MCF 10A (cell line): ENCODE data around the gene PIK3C2A. TPM values are rescaled to one million over a fixed set of nuclear protein-coding genes. Genes with fewer than 3 reads are reported as not detected.

ENCODE experiments used
- BruUV-seq: library from RNA; stranded (reverse); fragments of 400-500 nt; replicated peaks from 2 replicates; lab custom pipeline; 2021; lab: Mats Ljungman, UMichigan
- CTCF ChIA-PET: fragments of 300-600 bp; sonication (Branson Sonifier 250); formaldehyde crosslinking; extraction: SDS; loops from one replicate; lab custom pipeline; 2021; ENCODE audit warnings: antibody characterized with exemption, inconsistent platforms; lab: Yijun Ruan, JAX
- POLR2A ChIA-PET: fragments of 300-600, 350-650 bp; sonication (Branson Sonifier 250); formaldehyde crosslinking; extraction: SDS; loops from one replicate; lab custom pipeline; 2020; ENCODE audit warnings: antibody characterized with exemption, inconsistent platforms; lab: Yijun Ruan, JAX
- DNase-seq: peaks from one replicate; pipeline ENCODE4 v3.0.0-alpha.2; 2018; ENCODE audit not compliant: unreplicated experiment
- H3K27ac Mint-ChIP-seq: one replicate; pipeline ENCODE4 v1.8.0; 2022; ENCODE audit warnings: mild to moderate bottlenecking, low read depth, mixed read lengths; ENCODE audit not compliant: unreplicated experiment
- H3K27me3 Mint-ChIP-seq: one replicate; pipeline ENCODE4 v1.8.0; 2022; ENCODE audit warnings: mixed read lengths; ENCODE audit not compliant: insufficient read depth, unreplicated experiment
- H3K36me3 Mint-ChIP-seq: one replicate; pipeline ENCODE4 v1.8.0; 2022; ENCODE audit warnings: mild to moderate bottlenecking, moderate library complexity, mixed read lengths; ENCODE audit not compliant: insufficient read depth, unreplicated experiment
- H3K4me1 Mint-ChIP-seq: one replicate; pipeline ENCODE4 v1.8.0; 2022; ENCODE audit warnings: mixed read lengths; ENCODE audit not compliant: insufficient read depth, unreplicated experiment
- H3K4me3 Mint-ChIP-seq: one replicate; pipeline ENCODE4 v1.8.0; 2022; ENCODE audit warnings: mild to moderate bottlenecking, moderate library complexity, mixed read lengths; ENCODE audit not compliant: unreplicated experiment
- H3K9me3 Mint-ChIP-seq: one replicate; pipeline ENCODE4 v1.8.0; 2022; ENCODE audit warnings: mixed read lengths; ENCODE audit not compliant: unreplicated experiment
- intact Hi-C: fragments of 100-400 bp; cut with micrococcal nuclease; formaldehyde crosslinking; loops from 2 replicates; pipeline ENCODE4 v1.14.1; 2022
- total RNA-seq: library from RNA; stranded (reverse); gene quantifications from 2 replicates; pipeline ENCODE4 v1.2.3, GENCODE V29; 2022
- TF ChIP-seq, protein P1 (sequence below): fragments of 200-600 bp; IDR thresholded peaks from one replicate; pipeline ENCODE4 v1.8.0; 2022; ENCODE audit warnings: antibody characterized with exemption, mild to moderate bottlenecking; ENCODE audit not compliant: unreplicated experiment

The PIK3C2A gene
- total RNA-seq, 1 experiment from 2014 or later = 58.1 TPM

DNA sequence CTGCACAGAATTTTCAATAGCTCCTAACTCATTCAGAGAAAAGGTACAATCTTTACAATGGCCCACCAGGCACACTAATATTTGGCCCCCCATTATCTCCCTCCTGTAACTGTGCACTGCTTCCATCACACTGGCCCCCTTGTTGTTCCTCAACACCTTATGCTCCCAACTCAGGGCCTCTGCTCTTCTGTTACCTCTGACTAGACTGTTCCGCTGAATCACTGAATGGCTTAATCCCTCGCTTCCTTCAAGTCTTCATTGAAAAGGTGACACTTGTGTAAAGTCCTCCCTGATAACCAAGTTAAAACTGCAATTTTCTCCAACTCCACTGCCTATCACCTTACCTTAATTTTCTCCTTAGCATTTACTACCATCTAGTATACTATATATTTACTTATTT lies 21.8 kb downstream of the PIK3C2A start:
- TF ChIP-seq, protein P1, sequence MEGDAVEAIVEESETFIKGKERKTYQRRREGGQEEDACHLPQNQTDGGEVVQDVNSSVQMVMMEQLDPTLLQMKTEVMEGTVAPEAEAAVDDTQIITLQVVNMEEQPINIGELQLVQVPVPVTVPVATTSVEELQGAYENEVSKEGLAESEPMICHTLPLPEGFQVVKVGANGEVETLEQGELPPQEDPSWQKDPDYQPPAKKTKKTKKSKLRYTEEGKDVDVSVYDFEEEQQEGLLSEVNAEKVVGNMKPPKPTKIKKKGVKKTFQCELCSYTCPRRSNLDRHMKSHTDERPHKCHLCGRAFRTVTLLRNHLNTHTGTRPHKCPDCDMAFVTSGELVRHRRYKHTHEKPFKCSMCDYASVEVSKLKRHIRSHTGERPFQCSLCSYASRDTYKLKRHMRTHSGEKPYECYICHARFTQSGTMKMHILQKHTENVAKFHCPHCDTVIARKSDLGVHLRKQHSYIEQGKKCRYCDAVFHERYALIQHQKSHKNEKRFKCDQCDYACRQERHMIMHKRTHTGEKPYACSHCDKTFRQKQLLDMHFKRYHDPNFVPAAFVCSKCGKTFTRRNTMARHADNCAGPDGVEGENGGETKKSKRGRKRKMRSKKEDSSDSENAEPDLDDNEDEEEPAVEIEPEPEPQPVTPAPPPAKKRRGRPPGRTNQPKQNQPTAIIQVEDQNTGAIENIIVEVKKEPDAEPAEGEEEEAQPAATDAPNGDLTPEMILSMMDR = no peak
- Mint-ChIP-seq H3K36me3 (peaks cover 6% of the 10 kb centered on the region), H3K4me1 (no peaks in the 10 kb centered on the region), H3K27ac (no peak overlapping the region), H3K9me3 (no peaks in the 10 kb centered on the region), H3K27me3 (no peaks in the 10 kb centered on the region), H3K4me3 (no peak overlapping the region)
- no TSS peak for BruUV-seq
- POLR2A ChIA-PET = interaction anchor here (0.6 to 1.1 kb wide), 2 partner anchors 24 to 111 kb away, joined by 3 read pairs; no protein-coding TSS in a partner anchor
- CTCF ChIA-PET = interaction anchor here (0.6 to 1.0 kb wide), 3 partner anchors 9 to 670 kb away, joined by 3 read pairs; no protein-coding TSS in a partner anchor
- intact Hi-C loops = no loop called here
- DNase-seq = no peak

DNA sequence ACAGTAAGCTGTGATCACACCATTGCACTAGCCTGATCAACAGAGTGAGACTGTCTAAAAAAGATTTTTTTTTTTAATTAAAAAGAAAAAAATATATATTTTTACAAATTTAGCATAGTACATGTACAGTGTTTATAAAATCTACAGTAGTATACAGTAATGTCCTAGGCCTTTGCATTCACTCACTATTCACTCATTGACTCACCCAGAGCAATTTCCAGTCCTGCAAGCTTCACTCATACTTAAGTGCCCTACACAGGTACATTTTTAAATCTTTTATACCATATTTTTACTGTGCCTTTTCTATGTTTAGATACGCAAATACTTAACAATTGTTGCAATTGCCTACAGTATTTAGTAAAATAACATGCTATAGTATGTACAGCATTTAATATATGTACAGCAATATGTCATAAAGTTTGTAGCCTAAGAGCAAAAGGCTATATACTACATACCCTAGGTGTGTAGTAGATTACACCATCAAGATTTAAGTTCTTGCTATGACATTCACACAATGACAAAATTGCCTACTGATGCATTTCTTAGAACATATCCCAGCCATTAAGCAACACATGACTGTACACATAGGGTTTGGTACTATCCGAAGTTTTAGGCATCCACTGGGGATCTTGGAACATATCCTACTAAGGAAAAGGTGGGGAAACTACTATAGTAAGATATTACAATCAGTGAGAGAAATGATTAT lies 22.8 kb downstream of the PIK3C2A start:
- no peak overlapping the region for H3K27ac Mint-ChIP-seq
- H3K27me3 Mint-ChIP-seq = no peaks in the 10 kb centered on the region
- intact Hi-C loops = no loop called here
- POLR2A ChIA-PET = interaction anchor here (0.6 to 1.3 kb wide), 5 partner anchors 12 to 112 kb away, joined by 3 to 5 read pairs (median 3); no protein-coding TSS in a partner anchor
- TF ChIP-seq, protein P1 = no peak
- CTCF ChIA-PET = interaction anchor here (0.9 to 1.0 kb wide), 2 partner anchors 8 to 12 kb away, joined by 3 read pairs; no protein-coding TSS in a partner anchor
- peaks cover 11% of the 10 kb centered on the region for H3K36me3 Mint-ChIP-seq
- no TSS peak for BruUV-seq
- H3K4me3 Mint-ChIP-seq = no peak overlapping the region
- H3K4me1 Mint-ChIP-seq = no peaks in the 10 kb centered on the region
- DNase-seq = no peak
- no peaks in the 10 kb centered on the region for H3K9me3 Mint-ChIP-seq

DNA sequence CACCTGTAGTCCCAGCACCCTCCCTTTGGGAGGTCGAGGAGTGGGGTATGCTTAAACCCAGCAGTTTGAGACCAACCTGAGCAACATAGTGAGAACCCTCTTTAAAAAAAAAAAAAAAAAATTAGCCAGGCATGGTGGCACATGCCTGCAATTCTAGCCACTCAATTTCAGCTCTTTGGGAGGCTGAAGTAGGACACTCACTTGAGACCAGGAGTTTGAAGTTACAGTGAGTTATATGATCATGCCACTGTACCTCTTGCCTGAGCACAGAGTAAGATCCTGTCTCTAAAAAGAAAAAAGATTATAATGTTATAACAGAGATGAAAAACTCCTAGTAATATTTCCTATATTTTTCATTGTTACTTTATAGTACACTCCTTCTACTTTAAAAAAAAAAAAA lies 23.9 kb downstream of the PIK3C2A start:
- POLR2A ChIA-PET = interaction anchor here (0.6 to 1.3 kb wide), 2 partner anchors 11 to 1653 kb away, joined by 4 to 5 read pairs; no protein-coding TSS in a partner anchor
- Mint-ChIP-seq H3K36me3 (peaks cover 11% of the 10 kb centered on the region), H3K27me3 (no peaks in the 10 kb centered on the region), H3K4me3 (no peak overlapping the region), H3K27ac (no peak overlapping the region), H3K9me3 (no peaks in the 10 kb centered on the region), H3K4me1 (no peaks in the 10 kb centered on the region)
- CTCF ChIA-PET = interaction anchor here (0.5 to 0.7 kb wide), 2 partner anchors 9 to 26 kb away, joined by 5 read pairs; no protein-coding TSS in a partner anchor
- no TSS peak for BruUV-seq
- DNase-seq = no peak
- TF ChIP-seq, protein P1 = no peak
- intact Hi-C loops = no loop called here

DNA sequence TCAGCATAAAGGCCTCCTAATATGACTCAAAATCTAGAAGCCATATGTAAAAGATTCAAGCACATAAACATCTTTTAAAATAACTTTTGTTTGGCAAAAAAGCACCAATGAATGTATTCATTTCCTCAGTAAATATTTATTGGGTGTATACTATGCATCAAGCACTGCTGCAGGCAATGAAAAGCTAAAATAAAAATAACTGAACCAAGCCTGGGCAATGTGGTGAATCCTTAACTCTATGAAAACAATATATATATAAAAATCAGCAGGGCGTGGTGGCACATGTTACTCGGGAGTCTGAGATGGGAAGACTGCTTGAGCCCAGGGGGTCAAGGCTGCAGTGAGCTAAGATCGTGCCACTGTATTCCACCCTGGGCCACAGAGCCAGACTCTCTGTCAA lies 27.8 kb downstream of the PIK3C2A start:
- Mint-ChIP-seq H3K27ac (no peak overlapping the region), H3K4me3 (no peak overlapping the region), H3K36me3 (peaks cover 23% of the 10 kb centered on the region), H3K27me3 (no peaks in the 10 kb centered on the region), H3K4me1 (no peaks in the 10 kb centered on the region), H3K9me3 (no peaks in the 10 kb centered on the region)
- intact Hi-C loops = no loop called here
- TF ChIP-seq, protein P1 = no peak
- no peak for DNase-seq
- POLR2A ChIA-PET = no interaction called here
- no TSS peak for BruUV-seq
- CTCF ChIA-PET = interaction anchor here (0.6 kb wide), 1 partner anchor 15 kb away, joined by 3 read pairs; no protein-coding TSS in a partner anchor
